HG03521 (cell line): Measurements from ENCODE around the gene PKP1.

ENCODE experiments used
- ATAC-seq: cut with Tn5 transposase; IDR thresholded peaks from one replicate; pipeline ENCODE4 v1.9.1; 2021; ENCODE audit warnings: mild to moderate bottlenecking, moderate library complexity; ENCODE audit not compliant: unreplicated experiment

PKP1 gene

GRCh38 chr1:201260236-201260590 is 23.1 kb upstream of the PKP1 start:
- no peak for ATAC-seq

GRCh38 chr1:201260648-201261311 is 22.5 kb upstream of the PKP1 start:
- ATAC-seq: no peak

- no peak for ATAC-seq
Measured at GRCh38 chr1:201261771-201262547, 21.3 kb upstream of the PKP1 start.

- no peak for ATAC-seq
Measured at GRCh38 chr1:201262963-201263608, 20.2 kb upstream of the PKP1 start.

GRCh38 chr1:201264072-201264471 is 19.2 kb upstream of the PKP1 start:
- ATAC-seq: no peak

DNA sequence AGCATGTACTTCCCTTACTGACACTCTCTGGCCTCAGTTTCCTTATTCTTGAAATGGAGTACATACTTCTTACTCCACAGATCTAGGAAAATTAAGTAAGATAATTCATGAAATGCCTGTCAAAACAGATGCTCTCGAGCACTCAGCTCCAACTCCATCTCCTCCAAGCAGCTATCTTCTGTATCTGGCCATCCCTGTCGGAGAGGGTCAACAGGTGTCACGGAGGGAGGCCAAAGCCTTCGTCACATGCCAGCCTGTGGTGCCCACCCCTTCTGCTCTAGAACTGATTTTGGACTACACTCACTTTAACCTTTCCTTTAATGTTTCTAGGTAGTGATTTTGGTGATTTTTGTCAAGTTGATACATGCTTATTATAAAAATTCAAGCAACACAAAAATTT is 18.8 kb upstream of the PKP1 start:
- ATAC-seq: no peak

DNA sequence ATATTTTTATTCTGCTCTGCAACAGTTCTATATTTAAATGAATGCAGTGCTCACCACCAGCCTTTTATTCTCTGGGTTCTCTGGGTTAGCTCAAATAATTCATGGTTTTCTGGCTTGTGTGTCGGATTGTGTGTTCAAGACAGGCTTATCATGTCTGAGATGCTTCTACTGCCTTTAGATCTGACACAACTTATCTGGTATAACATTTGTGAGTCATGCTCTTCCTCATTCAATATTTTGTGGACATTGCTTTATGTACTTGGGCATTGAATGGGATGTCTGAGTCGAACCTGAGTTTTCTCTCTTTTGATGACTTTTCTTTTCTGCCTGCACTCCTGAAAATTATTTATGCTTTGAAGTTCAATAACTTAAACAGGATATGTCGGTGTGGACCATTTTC is 17.6 kb upstream of the PKP1 start:
- no peak for ATAC-seq

DNA sequence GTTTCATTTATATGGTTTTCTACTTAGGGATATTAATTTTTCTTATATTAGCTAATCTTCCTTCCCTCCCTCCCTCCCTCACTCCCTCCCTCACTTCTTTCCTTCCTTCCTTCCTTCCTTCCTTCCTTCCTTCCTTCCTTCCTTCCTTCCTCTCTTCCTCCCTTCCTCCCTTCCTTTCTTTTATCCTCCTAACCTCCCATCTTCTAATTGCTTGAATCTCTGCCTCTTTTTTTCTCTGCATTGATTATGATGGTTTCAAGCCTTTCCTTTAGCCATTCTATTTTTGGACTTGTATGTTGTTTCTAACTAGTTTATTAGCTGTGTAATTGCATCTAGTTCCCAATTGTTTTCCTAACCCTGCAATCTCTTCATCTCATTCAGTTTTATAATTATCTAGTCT is 17.0 kb upstream of the PKP1 start:
- no peak for ATAC-seq

GRCh38 chr1:201266774-201267173 is 16.5 kb upstream of the PKP1 start:
- ATAC-seq: no peak

GRCh38 chr1:201267481-201268229 is 15.7 kb upstream of the PKP1 start:
- ATAC-seq: no peak

DNA sequence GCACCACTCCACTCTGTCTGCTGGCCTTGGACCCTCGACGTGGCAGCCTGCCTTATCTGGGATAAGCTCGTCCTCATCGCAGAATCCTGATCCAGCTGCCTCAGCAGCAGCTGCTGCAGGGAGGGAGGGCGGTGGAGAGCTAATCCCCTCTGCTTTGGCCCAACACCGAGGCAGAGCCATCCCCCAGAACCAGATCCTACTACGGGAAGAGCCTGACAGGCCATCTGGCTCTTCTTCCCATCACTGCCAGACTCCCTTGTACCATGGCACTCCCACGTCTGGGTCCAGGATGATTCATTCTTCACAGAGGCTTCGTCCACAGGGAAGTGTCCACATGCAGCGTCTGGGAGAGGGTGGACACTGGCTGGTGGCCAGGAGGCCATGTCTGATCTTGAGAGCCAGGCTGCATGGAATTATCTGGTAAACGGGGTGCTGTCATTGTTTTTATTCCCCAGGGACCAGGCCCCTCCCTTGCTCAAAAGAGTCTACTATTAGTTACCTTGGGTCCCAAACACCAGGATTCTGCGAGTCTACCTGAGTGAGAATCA is 14.6 kb upstream of the PKP1 start:
- no peak for ATAC-seq

- ATAC-seq: no peak
Measured at GRCh38 chr1:201269281-201269680, 14.0 kb upstream of the PKP1 start.

- ATAC-seq: no peak
Measured at GRCh38 chr1:201269900-201270410, 13.4 kb upstream of the PKP1 start.

GRCh38 chr1:201270616-201271390 is 12.5 kb upstream of the PKP1 start:
- no peak for ATAC-seq

GRCh38 chr1:201272799-201273198 is 10.5 kb upstream of the PKP1 start:
- ATAC-seq: no peak

- ATAC-seq: no peak
Measured at GRCh38 chr1:201274616-201275252, 8.6 kb upstream of the PKP1 start.

GRCh38 chr1:201275253-201275666 is 8.0 kb upstream of the PKP1 start:
- ATAC-seq: no peak

GRCh38 chr1:201276891-201277290 is 6.4 kb upstream of the PKP1 start:
- no peak for ATAC-seq

DNA sequence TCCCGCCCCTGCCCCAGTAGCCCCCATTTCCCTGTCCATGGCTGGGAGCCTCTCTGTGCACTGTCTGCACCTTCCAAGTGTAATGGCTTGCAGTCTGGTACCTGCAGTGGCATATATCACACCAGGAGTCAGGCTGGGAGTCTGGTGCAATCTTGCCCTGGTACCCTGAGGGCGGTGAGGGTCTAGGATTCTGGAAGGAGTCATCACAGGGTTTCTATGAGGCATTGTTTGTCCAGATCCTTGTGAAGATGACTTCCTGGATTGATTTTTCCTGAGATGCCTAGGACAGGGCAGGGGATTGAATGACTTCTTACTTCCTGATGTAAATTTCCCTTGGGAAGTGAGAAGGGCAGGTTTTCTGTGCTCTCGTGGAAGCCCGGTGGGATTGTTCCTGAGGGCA is 5.9 kb upstream of the PKP1 start:
- no peak for ATAC-seq

DNA sequence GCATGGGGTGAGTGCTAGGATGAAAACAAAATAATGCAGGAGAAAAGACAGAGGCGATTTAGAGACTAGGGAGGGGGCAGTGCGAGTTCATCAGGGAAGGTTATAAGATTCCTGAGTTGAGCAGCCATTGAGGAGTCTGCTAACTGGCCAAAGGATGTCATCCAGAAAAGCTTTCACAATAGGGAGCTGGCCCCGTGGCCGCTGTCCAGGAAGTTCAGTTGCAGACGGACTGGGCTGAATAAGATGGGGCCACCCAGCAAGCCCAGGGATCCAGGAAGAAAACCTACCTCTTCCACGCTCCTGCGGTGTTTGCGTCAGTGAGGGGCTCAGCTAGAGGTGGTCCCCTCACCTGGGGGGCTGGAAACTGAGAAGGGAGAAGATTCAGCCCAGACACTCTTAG is 4.0 kb upstream of the PKP1 start:
- ATAC-seq: no peak
